ENCODE results near the gene WHAMM.
A peak's percentile ranks its signal among the peaks of the same experiment; 100 is the strongest.

- TF ChIP-seq, protein P1, sequence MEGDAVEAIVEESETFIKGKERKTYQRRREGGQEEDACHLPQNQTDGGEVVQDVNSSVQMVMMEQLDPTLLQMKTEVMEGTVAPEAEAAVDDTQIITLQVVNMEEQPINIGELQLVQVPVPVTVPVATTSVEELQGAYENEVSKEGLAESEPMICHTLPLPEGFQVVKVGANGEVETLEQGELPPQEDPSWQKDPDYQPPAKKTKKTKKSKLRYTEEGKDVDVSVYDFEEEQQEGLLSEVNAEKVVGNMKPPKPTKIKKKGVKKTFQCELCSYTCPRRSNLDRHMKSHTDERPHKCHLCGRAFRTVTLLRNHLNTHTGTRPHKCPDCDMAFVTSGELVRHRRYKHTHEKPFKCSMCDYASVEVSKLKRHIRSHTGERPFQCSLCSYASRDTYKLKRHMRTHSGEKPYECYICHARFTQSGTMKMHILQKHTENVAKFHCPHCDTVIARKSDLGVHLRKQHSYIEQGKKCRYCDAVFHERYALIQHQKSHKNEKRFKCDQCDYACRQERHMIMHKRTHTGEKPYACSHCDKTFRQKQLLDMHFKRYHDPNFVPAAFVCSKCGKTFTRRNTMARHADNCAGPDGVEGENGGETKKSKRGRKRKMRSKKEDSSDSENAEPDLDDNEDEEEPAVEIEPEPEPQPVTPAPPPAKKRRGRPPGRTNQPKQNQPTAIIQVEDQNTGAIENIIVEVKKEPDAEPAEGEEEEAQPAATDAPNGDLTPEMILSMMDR (conservative IDR thresholded peaks at IDR 0.05; ENCODE audit: low read length), result peak; percentile 87
- no peak for TF ChIP-seq EZH2phosphoT487 (IDR thresholded peaks at IDR 0.05; ENCODE audit: borderline replicate concordance, low read depth, low read length)
These were observed 40.4 kb downstream of the WHAMM start for GRCh38 chr15:82849556-82850512.
